Measurements from ENCODE around the gene TSPAN10. TPM values are rescaled to one million over a fixed set of nuclear protein-coding genes. Genes with fewer than 3 reads are reported as not detected.

Gene TSPAN10
- polyA plus RNA-seq, 1 donor from 2014 or later = not detected

DNA sequence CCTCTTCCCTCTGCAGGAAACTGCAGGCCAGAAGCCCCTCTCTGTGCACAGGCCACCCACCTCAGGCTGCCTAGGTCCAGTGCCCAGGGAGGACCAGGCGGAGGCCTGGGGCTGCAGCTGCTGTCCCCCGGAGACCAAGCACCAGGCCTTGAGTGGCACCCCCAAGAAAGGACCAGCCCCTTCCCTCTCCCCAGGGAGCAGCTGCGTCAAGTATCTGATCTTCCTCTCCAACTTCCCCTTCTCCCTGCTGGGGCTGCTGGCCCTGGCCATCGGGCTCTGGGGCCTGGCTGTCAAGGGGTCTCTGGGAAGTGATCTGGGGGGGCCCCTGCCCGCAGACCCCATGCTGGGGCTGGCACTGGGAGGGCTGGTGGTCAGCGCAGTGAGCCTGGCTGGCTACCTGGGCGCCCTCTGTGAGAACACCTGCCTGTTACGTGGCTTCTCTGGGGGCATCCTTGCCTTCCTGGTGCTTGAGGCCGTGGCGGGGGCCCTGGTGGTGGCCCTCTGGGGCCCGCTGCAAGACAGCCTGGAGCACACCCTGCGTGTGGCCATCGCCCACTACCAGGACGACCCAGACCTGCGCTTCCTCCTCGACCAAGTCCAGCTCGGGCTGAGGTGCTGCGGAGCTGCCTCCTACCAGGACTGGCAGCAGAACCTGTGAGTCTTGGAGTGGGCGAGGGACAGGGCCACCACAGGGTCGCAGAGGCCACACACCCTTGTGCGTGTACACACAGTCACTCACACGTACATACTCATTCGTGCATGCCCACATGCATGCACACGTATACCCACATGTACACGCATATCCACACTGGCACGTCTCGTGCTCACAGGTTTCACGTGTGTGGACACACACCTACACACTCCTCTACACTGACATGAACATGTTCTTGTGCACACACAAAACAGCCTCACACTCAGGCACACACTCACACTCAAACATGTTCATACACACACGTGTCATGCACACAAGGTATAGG is 8.3 kb downstream of the TSPAN10 start:
- Histone ChIP-seq H3K79me2 (replicated peaks; ENCODE audit: insufficient read depth, low read length) (no peaks in the 10 kb centered on the region), H3K27me3 (ENCODE audit: insufficient read depth, low read depth, low read length) (peaks cover 11% of the 10 kb centered on the region), H3F3A (ENCODE audit: insufficient read depth, low read length, poor library complexity, severe bottlenecking) (no peaks in the 10 kb centered on the region), H3K27ac (ENCODE audit: low read length) (no peak overlapping the region), H3K36me3 (ENCODE audit: insufficient read depth, low read length) (no peaks in the 10 kb centered on the region), H3K9me3 (ENCODE audit: low read length) (peaks cover 7% of the 10 kb centered on the region), H4K20me1 (ENCODE audit: insufficient read depth) (no peaks in the 10 kb centered on the region), H3K4me2 (ENCODE audit: low read length) (no peak overlapping the region), H3K9ac (ENCODE audit: low read length) (no peak overlapping the region), H3K4me3 (ENCODE audit: low read length) (no peak overlapping the region), H3K9me2 (ENCODE audit: insufficient read depth, low read length) (no peaks in the 10 kb centered on the region), H2AFZ (ENCODE audit: low read depth, low read length) (no peak overlapping the region)
- TF ChIP-seq SMC3 (conservative IDR thresholded peaks at IDR 0.05; ENCODE audit: poor library complexity) (no peak), REST (IDR thresholded peaks at IDR 0.05; ENCODE audit: borderline replicate concordance) (no peak), EP300 (conservative IDR thresholded peaks at IDR 0.05; ENCODE audit: poor library complexity, severe bottlenecking) (no peak), POLR2AphosphoS5 (IDR thresholded peaks at IDR 0.05) (no peak), EZH2 (IDR thresholded peaks at IDR 0.05; ENCODE audit: borderline replicate concordance, insufficient read depth, low read length, poor library complexity, severe bottlenecking) (no peak), RAD21 (conservative IDR thresholded peaks at IDR 0.05) (no peak), MXI1 (conservative IDR thresholded peaks at IDR 0.05; ENCODE audit: poor library complexity, severe bottlenecking) (no peak), TAF1 (IDR thresholded peaks at IDR 0.05; ENCODE audit: low read depth) (no peak)
- TF ChIP-seq, protein P1, sequence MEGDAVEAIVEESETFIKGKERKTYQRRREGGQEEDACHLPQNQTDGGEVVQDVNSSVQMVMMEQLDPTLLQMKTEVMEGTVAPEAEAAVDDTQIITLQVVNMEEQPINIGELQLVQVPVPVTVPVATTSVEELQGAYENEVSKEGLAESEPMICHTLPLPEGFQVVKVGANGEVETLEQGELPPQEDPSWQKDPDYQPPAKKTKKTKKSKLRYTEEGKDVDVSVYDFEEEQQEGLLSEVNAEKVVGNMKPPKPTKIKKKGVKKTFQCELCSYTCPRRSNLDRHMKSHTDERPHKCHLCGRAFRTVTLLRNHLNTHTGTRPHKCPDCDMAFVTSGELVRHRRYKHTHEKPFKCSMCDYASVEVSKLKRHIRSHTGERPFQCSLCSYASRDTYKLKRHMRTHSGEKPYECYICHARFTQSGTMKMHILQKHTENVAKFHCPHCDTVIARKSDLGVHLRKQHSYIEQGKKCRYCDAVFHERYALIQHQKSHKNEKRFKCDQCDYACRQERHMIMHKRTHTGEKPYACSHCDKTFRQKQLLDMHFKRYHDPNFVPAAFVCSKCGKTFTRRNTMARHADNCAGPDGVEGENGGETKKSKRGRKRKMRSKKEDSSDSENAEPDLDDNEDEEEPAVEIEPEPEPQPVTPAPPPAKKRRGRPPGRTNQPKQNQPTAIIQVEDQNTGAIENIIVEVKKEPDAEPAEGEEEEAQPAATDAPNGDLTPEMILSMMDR (IDR thresholded peaks at IDR 0.05; ENCODE audit: poor library complexity, severe bottlenecking) = no peak

DNA sequence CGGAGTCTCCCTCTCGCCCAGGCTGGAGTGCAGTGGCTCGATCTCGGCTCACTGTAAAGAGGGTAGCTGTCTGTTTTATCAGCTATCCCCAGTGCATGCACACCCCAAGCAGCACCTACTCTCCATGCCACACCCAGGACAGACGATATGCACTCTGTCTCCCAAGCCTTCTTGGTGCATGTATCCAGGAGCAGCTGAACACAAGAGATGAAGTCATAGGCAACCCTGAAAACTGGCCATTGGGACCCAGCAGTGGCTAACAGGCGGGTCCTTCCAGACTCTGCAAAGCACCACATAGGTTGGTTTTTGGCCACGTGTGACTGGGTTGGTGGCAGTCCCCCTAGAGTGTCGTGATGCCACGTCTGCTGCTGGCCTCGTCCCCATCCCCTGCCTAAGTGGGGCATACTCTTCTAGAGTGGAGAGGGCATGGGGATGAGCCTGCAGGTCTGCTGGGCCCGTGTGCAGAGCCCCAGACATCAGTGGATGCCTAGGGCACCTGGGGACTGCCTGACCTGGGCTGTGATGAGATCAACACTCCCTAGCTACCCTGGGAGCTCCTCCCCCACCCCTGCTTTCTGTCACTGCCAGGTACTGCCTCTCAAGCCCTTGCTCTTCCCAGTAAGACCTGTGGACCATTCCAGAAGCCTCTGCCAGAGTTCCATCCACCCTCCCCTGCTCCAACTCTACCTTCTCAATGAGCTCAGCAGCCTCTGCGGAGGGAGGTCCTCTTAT is 10.0 kb downstream of the TSPAN10 start:
- H3K9me2 ChIP-seq (ENCODE audit: insufficient read depth, low read length) = no peaks in the 10 kb centered on the region
- H3K4me2 ChIP-seq (ENCODE audit: low read length) = no peak overlapping the region
- H3K79me2 ChIP-seq (replicated peaks; ENCODE audit: insufficient read depth, low read length) = no peaks in the 10 kb centered on the region
- H3K27ac ChIP-seq (ENCODE audit: low read length) = no peak overlapping the region
- no peaks in the 10 kb centered on the region for H4K20me1 ChIP-seq (ENCODE audit: insufficient read depth)
- no peak overlapping the region for H3K9ac ChIP-seq (ENCODE audit: low read length)
- H3K36me3 ChIP-seq (ENCODE audit: insufficient read depth, low read length) = no peaks in the 10 kb centered on the region
- TF ChIP-seq POLR2AphosphoS5 (IDR thresholded peaks at IDR 0.05) = no peak
- TF ChIP-seq SMC3 (conservative IDR thresholded peaks at IDR 0.05; ENCODE audit: poor library complexity) = no peak
- no peak for TF ChIP-seq MXI1 (conservative IDR thresholded peaks at IDR 0.05; ENCODE audit: poor library complexity, severe bottlenecking)
- TF ChIP-seq TAF1 (IDR thresholded peaks at IDR 0.05; ENCODE audit: low read depth) = no peak
- no peak for TF ChIP-seq EZH2 (IDR thresholded peaks at IDR 0.05; ENCODE audit: borderline replicate concordance, insufficient read depth, low read length, poor library complexity, severe bottlenecking)
- TF ChIP-seq, protein P1 (IDR thresholded peaks at IDR 0.05; ENCODE audit: poor library complexity, severe bottlenecking) = no peak
- TF ChIP-seq RAD21 (conservative IDR thresholded peaks at IDR 0.05) = no peak
- TF ChIP-seq REST (IDR thresholded peaks at IDR 0.05; ENCODE audit: borderline replicate concordance) = no peak
- TF ChIP-seq EP300 (conservative IDR thresholded peaks at IDR 0.05; ENCODE audit: poor library complexity, severe bottlenecking) = no peak
- H3K9me3 ChIP-seq (ENCODE audit: low read length) = peaks cover 7% of the 10 kb centered on the region
- H3K4me3 ChIP-seq (ENCODE audit: low read length) = no peak overlapping the region
- peaks cover 11% of the 10 kb centered on the region for H3K27me3 ChIP-seq (ENCODE audit: insufficient read depth, low read depth, low read length)
- no peaks in the 10 kb centered on the region for H3F3A ChIP-seq (ENCODE audit: insufficient read depth, low read length, poor library complexity, severe bottlenecking)
- H2AFZ ChIP-seq (ENCODE audit: low read depth, low read length) = no peak overlapping the region

Data from neural cell (in vitro differentiated cells).